HG03439 (cell line): ENCODE data around the gene SMYD5.
A peak's percentile ranks its signal among the peaks of the same experiment; 100 is the strongest.
"Not testable (repeated sequence)": the region's sequence is repeated elsewhere in the genome, so short reads cannot be mapped to it uniquely, and the experiment has no call there.

ENCODE experiments used
- ATAC-seq: cut with Tn5 transposase; IDR thresholded peaks from one replicate; pipeline ENCODE4 v1.9.1; 2021; ENCODE audit warnings: mild to moderate bottlenecking, moderate library complexity; ENCODE audit not compliant: unreplicated experiment

SMYD5 gene

GRCh38 chr2:73258186-73258912 is 44.3 kb downstream of the SMYD5 start:
- ATAC-seq, result no peak

- ATAC-seq, result no peak
Measured at GRCh38 chr2:73258913-73259215, 44.8 kb downstream of the SMYD5 start.

GRCh38 chr2:73259276-73259675 is 45.2 kb downstream of the SMYD5 start:
- no peak for ATAC-seq

GRCh38 chr2:73259704-73260337 is 45.8 kb downstream of the SMYD5 start:
- no peak for ATAC-seq

- no peak for ATAC-seq
Measured at GRCh38 chr2:73260338-73260984, 46.4 kb downstream of the SMYD5 start.

GRCh38 chr2:73262108-73262651 is 48.1 kb downstream of the SMYD5 start:
- ATAC-seq, result no peak

- not testable (repeated sequence) for ATAC-seq
Measured at GRCh38 chr2:73262691-73263429, 48.8 kb downstream of the SMYD5 start.

- ATAC-seq, result no peak
Measured at GRCh38 chr2:73263540-73264331, 49.7 kb downstream of the SMYD5 start.

- no peak for ATAC-seq
Measured at GRCh38 chr2:73264332-73264606, 50.2 kb downstream of the SMYD5 start.

GRCh38 chr2:73264783-73265182 is 50.7 kb downstream of the SMYD5 start:
- ATAC-seq, result no peak

- ATAC-seq, result no peak
Measured at GRCh38 chr2:73265298-73266060, 51.4 kb downstream of the SMYD5 start.

GRCh38 chr2:73266061-73266901 is 52.2 kb downstream of the SMYD5 start:
- ATAC-seq, result no peak

GRCh38 chr2:73267008-73267407 is 53.0 kb downstream of the SMYD5 start:
- ATAC-seq, result no peak

- ATAC-seq, result no peak
Measured at GRCh38 chr2:73268366-73268829, 54.4 kb downstream of the SMYD5 start.

GRCh38 chr2:73268830-73269685 is 55.0 kb downstream of the SMYD5 start:
- peak; percentile 70 for ATAC-seq

GRCh38 chr2:73269686-73270465 is 55.8 kb downstream of the SMYD5 start:
- ATAC-seq, result no peak

GRCh38 chr2:73272270-73272669 is 58.2 kb downstream of the SMYD5 start:
- no peak for ATAC-seq
